Cardiac fibroblast (primary cell): ENCODE results near the gene INPP5B.

Source experiments
- DNase-seq, 2 donors: peaks; one replicate each; pipeline versions ENCODE4 v3.0.0 to v3.0.0-alpha.2; 2010; ENCODE audit warnings: low read depth in 2 of 2
- H3K4me3 ChIP-seq, 2 donors: replicated peaks in 1 of 2; 1 replicate in 1 of 2; 2 replicates in 1 of 2; pipeline ENCODE4 v1.5.1; 2011; ENCODE audit warnings: low read depth in 2 of 2, low read length in 2 of 2, mild to moderate bottlenecking in 2 of 2, moderate library complexity in 1 of 2
- TF ChIP-seq, protein P1 (sequence below): IDR thresholded peaks from one replicate; pipeline ENCODE4 v1.5.1; 2011; ENCODE audit warnings: low read depth, mild to moderate bottlenecking, low read length, inconsistent platforms

INPP5B gene

DNA sequence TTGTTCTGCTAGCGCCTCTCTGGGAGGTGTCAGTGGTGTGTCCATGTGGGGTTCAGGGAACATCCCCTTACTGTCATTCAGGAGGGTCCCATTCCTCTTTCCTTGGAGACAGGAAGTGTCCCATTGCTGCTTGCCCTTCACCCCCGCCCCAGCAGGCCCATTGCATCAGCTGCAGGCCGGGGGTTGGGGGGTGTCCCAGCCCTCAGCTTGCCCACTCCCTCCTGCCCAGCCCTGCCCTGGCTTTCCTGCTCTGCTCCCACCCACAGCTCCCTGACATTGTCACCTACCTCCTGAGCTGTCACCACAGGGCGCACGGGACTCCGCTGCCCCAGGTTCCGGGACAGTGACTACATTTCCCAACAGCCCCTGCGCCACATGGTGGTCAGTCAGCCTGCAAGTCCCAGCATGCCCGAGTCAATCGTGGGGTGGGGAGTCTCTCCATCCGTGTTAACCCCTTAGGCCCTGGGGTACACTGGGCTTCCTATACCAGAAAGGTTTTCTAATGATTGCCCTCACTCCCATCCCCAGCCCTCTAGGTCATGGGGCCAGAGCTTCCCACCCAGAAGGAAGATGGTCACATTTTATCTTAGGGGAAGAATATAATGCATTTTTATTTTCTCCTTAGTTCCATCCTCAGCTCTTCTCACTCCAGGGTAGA is at the start of gene INPP5B:
Gene INPP5B, minus strand, starts transcription at position 351 of the 658 bp plus-strand sequence. CDS start 745 bp downstream, outside the sequence.
- H3K4me3 ChIP-seq: peak within 1 kb of the TSS; percentile 72 to 91
- peak; percentile 90 to 94 for DNase-seq
- TF ChIP-seq, protein P1, sequence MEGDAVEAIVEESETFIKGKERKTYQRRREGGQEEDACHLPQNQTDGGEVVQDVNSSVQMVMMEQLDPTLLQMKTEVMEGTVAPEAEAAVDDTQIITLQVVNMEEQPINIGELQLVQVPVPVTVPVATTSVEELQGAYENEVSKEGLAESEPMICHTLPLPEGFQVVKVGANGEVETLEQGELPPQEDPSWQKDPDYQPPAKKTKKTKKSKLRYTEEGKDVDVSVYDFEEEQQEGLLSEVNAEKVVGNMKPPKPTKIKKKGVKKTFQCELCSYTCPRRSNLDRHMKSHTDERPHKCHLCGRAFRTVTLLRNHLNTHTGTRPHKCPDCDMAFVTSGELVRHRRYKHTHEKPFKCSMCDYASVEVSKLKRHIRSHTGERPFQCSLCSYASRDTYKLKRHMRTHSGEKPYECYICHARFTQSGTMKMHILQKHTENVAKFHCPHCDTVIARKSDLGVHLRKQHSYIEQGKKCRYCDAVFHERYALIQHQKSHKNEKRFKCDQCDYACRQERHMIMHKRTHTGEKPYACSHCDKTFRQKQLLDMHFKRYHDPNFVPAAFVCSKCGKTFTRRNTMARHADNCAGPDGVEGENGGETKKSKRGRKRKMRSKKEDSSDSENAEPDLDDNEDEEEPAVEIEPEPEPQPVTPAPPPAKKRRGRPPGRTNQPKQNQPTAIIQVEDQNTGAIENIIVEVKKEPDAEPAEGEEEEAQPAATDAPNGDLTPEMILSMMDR: no peak

DNA sequence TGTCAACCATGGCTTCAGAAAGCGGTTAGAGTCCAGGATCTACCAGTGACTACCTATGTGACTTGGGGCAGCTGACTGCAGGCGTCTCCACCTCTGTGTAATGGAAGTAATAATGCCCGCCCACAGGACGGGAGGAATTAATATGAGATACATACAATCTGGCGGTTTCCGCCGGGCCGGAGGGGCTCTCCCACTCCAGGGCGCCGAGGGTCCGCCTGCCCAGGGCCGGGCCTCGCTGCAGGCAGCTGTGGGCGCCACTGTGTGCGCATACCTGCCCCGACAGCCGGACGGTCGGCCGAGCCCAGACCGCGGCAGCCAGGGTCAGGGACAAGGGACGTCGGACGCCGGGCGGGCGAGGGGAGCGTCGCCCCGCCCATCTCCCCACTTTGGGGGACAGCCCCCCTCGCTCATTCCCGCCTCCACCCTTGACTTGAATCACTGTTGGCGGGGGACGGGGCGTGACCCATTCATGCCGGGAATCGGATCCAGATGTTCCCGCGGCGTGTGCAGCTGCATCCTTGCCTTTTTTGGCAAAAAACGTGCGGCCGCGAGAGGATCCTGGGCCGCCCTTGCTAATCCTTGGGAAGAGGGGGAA is 49.0 kb upstream of the INPP5B start:
- peak; percentile 73 to 76 for DNase-seq
- TF ChIP-seq, protein P1: no peak
- peak overlapping the region; percentile 10 to 24 for H3K4me3 ChIP-seq

DNA sequence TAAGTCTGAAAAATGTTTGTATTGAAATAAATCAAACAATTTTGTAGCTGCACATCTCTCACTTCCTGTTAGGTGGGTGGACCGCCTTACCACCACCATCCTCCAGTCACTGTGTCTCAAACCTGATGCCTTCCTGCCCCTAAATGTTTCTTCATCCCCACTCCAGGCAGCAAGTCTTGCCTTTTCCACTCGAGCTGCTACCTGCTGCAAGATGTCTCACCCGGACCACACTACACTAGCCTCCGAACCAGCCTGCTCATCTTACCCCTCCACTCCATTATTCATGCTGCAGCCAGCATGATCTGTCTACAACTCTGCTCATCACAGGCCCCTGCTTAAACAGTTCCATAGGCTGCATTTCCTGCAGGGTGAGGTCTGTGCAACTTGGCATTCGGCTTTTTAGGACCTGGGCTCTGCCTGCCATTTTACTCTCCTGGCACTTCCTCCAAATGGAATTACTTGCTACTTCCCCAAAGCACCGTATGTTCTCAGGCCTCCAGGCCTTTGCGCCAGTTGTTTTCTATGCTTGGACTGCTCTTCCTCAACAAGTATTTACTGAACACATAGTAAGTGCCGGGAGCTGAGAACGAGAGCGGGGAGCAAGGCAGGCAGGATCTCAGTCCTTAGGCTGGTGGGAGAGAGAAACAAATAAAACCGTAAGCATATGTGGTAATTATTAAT is 48.2 kb upstream of the INPP5B start:
- DNase-seq: no peak
- TF ChIP-seq, protein P1: no peak
- no peak overlapping the region for H3K4me3 ChIP-seq

DNA sequence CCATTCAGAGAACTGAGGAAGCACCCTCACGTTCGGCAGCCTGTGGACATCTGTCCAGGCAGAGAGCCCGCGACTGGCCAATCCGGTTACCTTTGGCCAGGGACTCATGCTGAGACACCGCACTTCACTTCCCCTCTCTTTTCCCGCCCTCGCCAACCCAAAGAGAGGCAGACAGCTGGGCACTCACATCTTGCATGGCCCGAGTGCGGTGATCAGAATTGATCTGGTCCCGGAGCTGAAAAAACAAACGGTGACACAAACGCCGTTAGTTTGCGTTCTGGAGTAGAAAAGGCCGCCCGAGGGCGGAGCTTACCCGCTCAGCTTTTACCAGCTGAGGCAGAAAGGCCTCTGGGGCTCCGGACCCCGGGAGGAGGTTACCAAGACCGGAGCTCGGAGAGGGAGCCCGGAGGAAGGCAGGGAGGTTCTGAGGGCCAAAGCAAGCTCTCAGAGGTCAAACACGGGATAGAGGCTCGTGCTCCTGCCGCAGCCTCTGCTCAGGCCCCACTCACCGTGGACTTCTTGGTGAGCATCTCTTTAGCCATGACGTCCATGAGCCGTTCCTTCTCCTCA is 42.6 kb upstream of the INPP5B start:
- peak; percentile 22 to 40 for DNase-seq
- peak overlapping the region; percentile 96 to 97 for H3K4me3 ChIP-seq
- TF ChIP-seq, protein P1: no peak

DNA sequence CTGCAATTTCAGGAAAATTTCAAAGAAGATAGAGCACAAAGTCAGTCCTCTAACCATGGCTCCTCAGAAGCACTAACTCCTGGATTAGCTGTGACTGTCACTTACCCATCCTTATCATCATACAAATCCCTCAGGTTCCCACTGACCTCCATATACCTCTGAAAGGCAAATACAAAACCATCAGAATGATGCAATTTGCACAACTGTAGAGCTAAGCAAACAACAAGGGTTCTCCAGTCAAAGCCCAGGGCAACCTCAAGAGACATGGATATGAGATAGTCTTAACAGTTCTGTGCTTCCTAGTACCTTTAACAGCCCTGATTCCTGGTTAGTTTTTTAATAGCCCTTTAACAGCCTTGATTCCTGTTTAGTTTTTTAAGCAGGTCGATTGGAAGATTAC is 40.8 kb upstream of the INPP5B start:
- DNase-seq: no peak
- no peak overlapping the region for H3K4me3 ChIP-seq
- TF ChIP-seq, protein P1: no peak

DNA sequence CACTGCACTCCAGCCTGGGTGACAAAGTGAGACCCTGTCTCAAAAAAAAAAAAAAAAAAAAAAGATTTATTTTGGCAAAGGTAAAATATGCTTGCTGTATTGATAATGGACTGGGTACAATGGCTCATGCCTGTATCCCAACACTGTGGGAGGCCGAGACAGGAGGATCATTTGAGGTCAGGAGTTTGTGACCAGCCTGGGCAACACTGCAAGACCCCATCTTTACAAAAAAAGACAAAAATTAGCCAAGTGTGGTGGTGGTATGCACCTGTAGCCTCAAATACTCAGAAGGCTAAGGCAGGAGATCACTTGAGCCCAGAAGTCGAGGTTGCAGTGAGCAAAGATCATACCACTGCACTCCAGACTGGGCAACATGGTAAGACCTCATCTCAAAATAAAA is 36.7 kb upstream of the INPP5B start:
- TF ChIP-seq, protein P1: no peak
- no peak overlapping the region for H3K4me3 ChIP-seq

More for the DNA sequence above, 36.7 kb upstream of the INPP5B start:
- no peak for DNase-seq
